SU-DHL-6 (cell line): ENCODE measurements around the gene NMNAT1.

Experiments
- EZH2phosphoT487 ChIP-seq: fragments of 200-600 bp; sonication (generic), shearing (Covaris generic); conservative IDR thresholded peaks from 2 replicates; pipeline ENCODE4 v1.6.1; 2018; ENCODE audit warnings: mild to moderate bottlenecking, antibody characterized with exemption, low read length, moderate library complexity, mixed read lengths
- TF ChIP-seq, protein P1 (sequence below): fragments of 200-600 bp; sonication (generic); IDR thresholded peaks from one replicate; pipeline ENCODE4 v1.5.1; 2017; ENCODE audit warnings: antibody characterized with exemption, mild to moderate bottlenecking, low read length, moderate library complexity; ENCODE audit not compliant: insufficient read depth, poor library complexity, severe bottlenecking

DNA sequence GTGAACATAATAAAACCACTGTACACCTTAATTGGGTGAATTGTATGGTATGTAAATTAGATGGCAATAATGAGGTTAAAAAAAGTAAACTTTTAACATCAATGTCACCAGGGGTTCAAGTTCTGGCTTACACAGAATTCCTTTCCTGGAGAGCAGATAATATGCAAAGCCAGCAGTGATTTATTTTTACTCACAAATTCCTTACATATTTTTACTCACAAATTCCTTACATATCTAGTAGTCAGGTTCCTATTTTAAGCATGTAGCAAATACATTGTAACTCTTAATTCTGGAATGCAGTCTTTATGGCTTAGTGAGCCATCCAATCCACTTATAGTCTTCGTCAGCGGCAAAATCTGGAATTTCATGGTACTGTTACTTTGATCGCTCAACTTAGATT, 88.2 kb downstream of the NMNAT1 start:
- TF ChIP-seq, protein P1, sequence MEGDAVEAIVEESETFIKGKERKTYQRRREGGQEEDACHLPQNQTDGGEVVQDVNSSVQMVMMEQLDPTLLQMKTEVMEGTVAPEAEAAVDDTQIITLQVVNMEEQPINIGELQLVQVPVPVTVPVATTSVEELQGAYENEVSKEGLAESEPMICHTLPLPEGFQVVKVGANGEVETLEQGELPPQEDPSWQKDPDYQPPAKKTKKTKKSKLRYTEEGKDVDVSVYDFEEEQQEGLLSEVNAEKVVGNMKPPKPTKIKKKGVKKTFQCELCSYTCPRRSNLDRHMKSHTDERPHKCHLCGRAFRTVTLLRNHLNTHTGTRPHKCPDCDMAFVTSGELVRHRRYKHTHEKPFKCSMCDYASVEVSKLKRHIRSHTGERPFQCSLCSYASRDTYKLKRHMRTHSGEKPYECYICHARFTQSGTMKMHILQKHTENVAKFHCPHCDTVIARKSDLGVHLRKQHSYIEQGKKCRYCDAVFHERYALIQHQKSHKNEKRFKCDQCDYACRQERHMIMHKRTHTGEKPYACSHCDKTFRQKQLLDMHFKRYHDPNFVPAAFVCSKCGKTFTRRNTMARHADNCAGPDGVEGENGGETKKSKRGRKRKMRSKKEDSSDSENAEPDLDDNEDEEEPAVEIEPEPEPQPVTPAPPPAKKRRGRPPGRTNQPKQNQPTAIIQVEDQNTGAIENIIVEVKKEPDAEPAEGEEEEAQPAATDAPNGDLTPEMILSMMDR, result no peak
- TF ChIP-seq EZH2phosphoT487, result no peak
